Measurements from ENCODE around the gene MSL1.

GRCh38 chr17:40097087-40097486 is 24.7 kb upstream of the MSL1 start:
- no peak for TF ChIP-seq CTCF (IDR thresholded peaks at IDR 0.05; ENCODE audit: low read depth, low read length, poor library complexity, severe bottlenecking)
- no peak for TF ChIP-seq EZH2phosphoT487 (IDR thresholded peaks at IDR 0.05; ENCODE audit: borderline replicate concordance, low read length)

All from DOHH2 (cell line).